HG02610 (cell line): Measurements from ENCODE around the gene NUP160.
"Not testable (repeated sequence)": the region's sequence is repeated elsewhere in the genome, so short reads cannot be mapped to it uniquely, and the experiment has no call there.

Source experiments
- ATAC-seq: cut with Tn5 transposase; IDR thresholded peaks from one replicate; pipeline ENCODE4 v1.9.1; 2021; ENCODE audit warnings: mild to moderate bottlenecking, moderate library complexity; ENCODE audit not compliant: unreplicated experiment

The NUP160 gene, protein sequence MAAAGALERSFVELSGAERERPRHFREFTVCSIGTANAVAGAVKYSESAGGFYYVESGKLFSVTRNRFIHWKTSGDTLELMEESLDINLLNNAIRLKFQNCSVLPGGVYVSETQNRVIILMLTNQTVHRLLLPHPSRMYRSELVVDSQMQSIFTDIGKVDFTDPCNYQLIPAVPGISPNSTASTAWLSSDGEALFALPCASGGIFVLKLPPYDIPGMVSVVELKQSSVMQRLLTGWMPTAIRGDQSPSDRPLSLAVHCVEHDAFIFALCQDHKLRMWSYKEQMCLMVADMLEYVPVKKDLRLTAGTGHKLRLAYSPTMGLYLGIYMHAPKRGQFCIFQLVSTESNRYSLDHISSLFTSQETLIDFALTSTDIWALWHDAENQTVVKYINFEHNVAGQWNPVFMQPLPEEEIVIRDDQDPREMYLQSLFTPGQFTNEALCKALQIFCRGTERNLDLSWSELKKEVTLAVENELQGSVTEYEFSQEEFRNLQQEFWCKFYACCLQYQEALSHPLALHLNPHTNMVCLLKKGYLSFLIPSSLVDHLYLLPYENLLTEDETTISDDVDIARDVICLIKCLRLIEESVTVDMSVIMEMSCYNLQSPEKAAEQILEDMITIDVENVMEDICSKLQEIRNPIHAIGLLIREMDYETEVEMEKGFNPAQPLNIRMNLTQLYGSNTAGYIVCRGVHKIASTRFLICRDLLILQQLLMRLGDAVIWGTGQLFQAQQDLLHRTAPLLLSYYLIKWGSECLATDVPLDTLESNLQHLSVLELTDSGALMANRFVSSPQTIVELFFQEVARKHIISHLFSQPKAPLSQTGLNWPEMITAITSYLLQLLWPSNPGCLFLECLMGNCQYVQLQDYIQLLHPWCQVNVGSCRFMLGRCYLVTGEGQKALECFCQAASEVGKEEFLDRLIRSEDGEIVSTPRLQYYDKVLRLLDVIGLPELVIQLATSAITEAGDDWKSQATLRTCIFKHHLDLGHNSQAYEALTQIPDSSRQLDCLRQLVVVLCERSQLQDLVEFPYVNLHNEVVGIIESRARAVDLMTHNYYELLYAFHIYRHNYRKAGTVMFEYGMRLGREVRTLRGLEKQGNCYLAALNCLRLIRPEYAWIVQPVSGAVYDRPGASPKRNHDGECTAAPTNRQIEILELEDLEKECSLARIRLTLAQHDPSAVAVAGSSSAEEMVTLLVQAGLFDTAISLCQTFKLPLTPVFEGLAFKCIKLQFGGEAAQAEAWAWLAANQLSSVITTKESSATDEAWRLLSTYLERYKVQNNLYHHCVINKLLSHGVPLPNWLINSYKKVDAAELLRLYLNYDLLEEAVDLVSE (N-terminal part only)

DNA sequence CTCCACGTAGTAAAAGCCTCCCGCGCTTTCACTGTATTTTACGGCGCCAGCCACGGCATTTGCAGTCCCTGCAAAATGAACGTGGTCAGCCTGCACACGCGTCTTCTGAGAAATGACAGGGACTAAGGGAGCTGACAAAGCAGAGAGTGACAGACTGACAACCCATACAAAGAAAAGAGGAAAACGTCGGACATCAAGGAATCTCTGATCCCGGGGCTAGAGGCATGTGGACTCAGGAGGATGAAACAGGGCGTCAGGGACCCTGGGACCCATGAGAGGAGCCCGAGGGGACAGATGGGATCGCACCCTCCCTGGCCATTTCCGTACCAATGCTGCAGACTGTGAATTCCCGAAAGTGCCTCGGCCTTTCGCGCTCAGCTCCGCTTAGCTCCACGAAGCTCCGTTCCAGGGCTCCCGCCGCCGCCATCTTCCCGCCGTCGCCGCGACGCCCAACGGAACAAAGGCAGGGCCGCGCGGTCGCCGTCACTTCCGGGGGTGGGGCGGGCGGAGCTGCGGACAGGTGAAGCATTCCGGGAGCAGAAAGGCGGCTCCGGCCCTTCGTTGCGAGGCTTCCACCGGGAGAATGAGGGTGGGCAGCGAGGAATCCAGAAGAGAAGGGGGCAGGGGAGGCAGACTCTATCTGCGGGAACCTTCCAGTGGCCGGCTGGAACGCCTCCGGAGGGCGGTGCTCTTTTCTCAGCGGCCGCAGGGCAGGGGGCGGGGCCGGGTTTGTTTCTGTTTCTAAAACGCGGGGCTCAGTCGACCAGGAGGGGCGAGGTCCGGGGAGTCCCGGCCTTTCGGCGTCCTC lies at the start of gene NUP160:
NUP160 (minus strand) TSS at position 459 of the 808 bp plus-strand sequence; CDS start at position 427, 32 bp downstream.
- ATAC-seq: peak; percentile 74

DNA sequence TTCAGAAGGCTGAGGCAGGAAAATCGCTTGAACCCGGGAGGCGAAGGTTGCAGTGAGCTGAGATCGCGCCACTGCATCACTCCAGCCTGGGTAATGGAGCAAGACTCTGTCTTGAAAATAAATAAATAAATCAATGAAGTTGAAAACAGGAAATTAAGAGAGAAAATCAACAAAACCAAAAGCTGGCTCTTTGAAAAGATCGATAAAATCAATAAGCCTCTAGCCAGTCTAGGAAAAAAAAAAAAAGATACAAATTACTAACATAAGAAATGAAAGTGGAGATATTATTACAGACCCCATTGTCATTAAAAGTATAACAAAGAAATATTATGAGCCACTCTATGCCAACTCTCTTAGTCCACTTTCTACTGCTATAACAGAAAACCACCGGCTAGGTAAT lies 48.0 kb upstream of the NUP160 start:
- ATAC-seq: no peak

DNA sequence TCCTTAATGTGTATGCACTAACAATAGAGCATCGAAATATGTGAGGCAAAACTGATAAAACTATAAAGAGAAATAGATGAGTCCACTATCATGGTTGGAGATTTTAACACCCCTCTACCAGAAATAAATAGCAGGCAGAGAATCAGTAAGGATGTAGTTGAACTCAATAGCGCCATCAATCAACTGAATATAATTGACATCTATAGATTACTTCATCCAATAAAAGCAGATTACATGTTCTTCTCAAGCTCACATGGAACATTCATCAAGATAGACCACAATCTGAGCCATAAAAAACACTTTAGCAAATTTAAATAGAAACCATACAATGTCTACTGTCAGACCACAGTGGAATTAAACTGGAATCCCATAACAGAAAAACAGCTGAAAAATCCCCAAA lies 46.9 kb upstream of the NUP160 start:
- no peak for ATAC-seq

DNA sequence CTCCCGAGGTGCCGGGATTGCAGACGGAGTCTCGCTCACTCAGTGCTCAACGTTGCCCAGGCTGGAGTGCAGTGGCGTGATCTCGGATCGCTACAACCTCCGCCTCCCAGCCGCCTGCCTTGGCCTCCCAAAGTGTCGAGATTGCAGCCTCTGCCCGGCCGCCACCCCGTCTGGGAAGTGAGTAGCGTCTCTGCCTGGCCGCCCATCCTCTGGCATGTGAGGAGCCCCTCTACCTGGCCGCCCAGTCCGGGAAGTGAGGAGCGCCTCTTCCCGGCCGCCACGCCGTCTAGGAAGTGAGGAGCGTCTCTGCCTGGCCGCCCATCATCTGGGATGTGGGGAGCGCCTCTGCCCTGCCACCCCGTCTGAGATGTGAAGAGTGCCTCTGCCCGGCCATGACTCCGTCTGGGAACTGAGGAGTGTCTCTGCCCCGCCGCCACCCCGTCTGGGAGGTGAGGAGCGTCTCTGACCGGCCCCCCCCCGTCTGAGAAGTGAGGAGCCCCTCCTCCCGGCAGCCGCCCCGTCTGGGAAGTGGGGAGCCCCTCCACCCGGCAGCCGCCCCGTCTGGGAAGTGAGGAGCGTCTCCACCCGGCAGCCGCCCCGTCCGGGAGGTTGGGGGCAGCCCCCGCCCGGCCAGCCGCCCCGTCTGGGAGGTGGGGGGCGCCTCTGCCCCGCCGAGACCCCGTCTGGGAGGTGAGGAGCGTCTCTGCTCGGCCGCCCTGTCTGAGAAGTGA lies 44.6 kb upstream of the NUP160 start:
- ATAC-seq: not testable (repeated sequence)

DNA sequence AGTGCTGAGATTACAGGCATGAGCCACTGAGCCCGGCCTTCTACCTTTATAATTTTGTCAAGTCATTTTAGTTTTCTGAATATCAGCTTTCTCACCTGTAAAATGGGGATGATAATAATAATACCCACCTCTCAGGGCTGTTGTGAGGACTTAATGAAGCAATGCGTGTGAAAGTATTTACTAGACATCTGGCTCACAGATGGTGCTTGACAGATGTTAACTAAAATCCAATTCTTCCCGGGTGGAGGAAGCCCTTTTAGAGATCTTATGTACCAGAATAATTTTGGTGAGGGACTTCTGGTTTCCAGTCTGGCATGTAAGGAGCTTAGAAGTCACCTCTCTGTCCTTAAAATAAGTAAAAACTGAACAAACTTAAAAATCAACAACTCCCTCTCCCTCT lies 43.7 kb upstream of the NUP160 start:
- ATAC-seq: no peak

DNA sequence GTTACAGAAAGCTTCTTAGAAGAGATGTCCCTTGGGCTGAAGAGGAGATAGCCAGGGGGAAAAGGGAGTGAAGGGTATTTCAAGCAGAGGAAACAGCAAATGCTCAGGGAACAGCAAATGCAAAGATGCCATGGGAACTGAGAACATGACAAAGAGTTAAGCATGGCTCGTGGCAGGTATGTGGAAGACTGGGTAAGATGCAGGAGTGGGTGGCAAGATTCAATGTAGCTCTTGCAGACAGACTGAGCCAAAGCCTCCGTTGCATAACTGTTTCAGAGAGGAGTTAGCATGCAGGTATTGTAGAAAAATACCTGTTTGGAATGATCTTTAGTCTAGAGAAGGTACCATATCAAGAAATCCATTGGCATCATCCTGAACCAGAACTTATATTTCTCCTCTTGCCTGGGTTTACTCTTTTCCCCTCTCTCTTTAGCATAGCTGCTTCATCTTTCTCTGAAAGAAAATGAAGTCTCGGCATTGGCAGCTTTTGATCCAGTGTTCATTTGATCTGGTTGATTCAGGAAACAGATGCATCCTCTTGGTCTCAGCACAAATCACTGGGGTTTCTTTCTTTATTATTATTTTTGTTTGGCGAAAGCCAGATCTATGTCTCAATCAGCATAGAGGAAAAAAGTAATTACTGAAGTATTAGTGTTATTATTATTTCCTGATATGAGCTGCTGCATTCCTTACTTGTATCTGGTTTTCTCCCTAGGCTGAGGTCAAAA lies 41.7 kb upstream of the NUP160 start:
- no peak for ATAC-seq

DNA sequence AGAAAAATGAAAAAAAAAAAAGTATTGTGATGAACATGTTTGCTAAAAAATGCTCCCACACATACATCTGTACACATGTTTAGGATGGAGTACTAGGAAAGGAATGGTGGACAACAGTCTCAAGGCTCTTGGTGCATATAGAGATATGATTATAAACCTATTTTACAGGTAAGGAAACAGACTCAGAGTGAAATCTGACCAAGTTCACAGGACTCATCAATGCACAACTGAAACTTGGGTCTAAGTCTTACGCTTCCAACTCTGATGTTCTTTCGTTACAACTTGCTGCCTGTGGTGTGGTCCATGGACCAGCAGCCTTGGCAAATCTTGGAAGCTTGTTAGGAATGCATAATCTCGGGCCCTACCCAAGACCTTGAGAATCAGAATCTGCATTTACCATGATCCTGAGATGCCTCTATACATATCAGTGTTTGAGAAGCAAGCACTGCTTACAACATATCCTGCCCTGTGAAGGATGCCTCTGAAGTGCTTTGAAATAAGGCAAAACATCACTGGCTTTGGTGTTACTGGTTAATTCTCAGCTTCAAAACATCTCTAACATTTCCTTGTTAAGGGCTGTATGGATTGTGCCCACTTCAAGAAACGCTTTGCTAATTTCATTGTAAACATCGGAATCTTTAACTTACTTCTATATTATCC lies 39.9 kb upstream of the NUP160 start:
- no peak for ATAC-seq

DNA sequence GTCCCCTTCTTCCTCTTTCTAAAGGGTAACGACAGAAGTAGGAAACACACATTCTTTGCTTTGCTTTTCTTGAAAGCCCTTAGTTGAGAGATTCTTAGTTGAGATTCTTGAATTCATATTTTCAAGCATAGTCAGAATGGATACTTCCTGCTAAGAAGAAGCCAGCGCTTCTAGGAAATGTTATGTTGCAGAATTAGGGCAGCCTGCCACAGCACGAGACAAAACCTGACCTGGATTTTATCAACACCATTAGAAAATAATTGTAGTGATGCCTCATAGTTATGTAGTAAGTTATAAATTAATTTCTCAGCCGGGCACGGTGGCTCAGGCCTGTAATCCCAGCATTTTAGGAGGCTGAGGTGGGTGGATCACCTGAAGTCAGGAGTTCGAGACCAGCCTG lies 37.9 kb upstream of the NUP160 start:
- no peak for ATAC-seq

DNA sequence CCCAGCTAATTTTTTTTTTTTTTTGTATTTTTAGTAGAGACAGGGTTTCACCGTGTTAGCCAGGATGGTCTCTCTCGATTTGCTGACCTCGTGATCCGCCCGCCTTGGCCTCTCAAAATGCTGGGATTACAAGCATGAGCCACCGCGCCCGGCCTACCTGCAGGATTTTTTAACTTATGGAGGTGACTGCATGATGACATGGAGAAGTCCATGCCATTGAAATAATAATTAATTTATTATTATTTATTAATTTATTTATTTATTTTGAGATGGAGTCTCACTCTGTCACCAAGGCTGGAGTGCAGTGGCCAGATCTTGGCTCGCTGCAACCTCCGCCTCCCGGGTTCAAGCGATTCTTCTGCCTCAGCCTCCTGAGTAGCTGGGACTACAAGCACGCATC lies 34.3 kb upstream of the NUP160 start:
- not testable (repeated sequence) for ATAC-seq

DNA sequence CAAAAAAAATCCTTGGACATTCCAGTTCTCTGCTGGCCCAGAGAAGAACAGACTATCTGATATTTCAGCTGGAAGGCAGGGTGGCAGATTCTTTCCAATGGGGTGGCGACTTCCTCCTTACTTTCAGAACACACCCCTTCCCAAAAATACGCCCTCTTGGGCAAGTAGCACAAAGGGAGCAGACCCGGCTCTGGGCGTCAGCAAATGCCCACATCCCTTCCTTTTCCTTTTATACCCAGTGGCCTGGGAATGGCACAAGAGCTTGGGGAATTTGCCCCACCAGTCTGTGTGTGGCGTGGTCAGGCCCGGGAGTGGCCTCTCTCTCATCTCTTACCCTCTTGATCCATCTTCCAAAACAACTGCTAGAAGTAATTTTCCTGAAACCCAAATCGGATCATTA lies 33.0 kb upstream of the NUP160 start:
- ATAC-seq: no peak

DNA sequence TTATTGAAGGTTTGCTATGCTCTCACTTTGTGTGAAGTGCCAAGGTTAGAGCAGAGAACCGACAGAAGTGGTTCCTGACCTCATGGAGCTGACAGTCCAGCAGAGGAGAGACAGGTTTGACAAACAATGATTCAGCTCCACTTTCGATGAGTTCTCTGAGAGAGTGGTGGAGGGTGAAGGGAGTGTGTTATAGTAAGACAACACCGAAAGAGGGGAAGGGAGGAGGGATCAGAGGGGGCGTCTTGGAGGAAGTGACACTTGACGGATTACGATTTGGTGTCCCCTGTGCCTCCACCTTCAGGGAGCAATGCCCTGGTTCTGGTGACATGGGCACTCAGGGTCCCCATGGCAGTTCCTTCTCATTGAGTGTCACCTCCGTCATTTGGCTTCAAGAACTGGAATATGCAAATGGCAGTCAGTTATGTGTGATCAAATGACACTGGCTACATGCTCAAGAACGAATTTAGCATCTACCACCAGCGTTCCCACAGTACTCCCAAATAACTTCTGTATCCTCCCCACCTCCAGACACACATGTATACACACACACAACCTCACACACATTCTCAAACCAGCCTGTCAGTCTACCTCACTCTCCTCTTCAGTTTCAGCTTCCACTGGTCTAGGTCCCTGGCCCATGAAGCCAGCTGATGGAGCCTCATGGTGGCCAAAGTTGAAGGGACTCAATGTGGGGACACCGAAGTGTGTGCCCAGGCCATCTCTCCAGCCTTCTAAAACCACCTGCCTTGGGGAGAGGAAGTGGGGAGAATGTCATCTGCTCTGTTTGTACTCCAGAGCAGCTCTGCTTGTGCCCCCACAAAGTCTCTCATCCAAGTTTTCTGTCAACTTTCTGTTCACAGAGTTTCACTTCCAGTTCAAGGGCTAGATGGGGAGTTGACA lies 31.4 kb upstream of the NUP160 start:
- ATAC-seq: no peak

DNA sequence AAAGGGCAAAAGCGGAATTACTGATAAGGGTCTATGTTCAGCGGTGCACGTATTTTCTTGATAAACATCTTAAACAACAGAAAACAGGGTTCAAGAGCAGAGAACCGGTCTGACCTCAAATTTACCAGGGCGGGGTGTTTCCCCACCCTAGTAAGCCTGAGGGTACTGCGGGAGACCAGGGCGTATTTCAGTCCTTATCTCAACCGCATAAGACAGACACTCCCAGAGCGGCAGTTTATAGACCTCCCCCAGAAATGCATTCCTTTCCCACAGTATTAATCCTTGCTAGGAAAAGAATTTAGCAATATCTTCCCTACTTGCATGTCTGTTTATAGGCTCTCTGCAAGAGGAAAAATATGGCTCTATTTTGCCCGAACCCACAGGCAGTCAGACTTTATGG lies 27.7 kb upstream of the NUP160 start:
- not testable (repeated sequence) for ATAC-seq

DNA sequence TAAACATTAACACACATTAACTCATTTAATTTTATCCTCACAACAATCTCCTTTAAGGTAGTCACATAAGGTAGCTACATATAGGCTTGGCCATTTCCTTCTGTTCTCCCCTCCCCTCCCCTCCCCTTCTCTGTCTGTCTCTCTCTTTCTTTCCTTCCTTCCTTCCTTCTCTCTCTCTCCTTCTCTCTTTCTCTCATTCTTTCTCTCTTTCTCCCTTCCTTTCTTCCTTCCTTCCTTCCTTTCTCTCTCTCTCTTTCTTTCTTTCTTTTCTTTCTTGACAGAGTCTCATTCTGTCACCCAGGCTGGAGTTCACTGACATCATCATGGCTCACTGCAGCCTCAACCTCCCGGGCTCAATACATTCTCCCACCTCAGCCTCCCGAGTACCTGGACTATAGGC lies 22.3 kb upstream of the NUP160 start:
- no peak for ATAC-seq

DNA sequence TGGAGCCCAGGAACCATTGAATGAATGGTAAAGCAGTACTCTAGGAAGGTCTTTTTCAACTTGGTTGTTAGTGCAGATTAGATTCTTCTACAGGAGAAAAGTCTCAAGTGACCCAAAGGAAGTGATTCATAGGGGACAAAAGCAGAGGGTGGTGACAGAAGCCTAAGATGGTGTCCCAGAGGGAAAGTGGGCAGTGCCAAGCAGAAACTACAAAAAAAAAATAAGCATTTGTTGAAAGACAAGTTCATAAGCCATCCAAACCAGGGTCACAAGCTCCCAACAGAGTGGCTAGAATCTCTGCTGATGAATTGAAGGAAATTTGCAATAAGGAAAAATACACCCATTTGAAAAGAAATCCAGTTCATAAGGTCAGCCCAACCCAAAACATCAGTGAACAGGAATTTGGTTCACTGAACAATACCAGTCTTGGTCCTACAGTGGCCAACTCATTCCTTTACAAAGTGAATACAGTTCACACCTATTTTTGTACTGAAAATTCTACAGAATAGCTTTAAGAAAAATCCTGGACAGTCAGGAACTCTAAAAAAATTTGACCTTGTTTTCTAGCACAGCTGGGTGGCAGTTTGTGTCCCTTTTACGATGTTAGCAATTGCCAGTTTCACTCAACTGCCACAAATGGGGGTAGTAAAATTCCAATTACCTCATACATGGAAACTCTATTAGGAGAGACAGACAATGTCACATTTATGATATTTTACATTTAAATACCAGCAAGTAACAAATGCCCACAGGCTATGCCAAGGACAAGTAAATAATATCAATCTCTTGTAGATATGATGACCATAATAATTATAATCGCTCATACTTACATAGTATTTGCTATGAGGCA lies 21.6 kb upstream of the NUP160 start:
- ATAC-seq: no peak

DNA sequence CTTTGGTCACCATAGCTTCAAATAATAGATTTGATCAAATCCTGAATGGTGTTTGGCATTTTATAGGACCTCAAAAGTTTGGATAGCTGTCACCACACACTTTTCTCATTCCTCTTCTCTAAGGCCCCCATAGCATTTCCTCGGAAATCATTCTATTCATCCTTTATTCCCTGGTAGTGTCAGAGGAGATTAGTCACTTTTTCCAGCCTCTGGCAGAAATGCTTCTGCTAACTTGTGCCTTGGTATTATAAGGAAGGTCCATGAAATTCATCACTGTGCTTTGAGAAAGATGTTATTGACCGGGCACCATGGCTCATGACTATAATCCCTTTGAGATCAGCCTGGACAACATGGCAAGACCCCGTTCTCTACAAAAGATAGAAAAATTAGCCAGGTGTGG lies 19.7 kb upstream of the NUP160 start:
- ATAC-seq: no peak

DNA sequence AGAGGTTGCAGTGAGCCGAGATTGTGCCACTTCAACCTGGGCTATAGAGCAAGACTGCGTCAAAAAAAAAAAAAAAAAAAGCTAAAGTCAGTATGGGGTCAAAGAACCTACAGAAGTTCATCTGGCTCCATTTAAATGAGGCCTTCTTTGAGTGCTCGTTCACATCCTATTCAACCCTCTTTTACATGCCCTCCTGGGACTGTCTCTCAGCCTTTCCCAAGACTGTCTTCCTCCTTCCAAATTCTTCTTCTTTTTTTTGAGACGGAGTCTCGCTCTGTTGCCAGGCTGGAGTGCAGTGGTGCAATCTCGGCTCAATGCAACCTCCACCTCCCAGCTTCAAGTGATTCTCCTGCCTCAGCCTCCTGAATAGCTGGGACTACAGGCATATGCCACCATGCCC lies 18.7 kb upstream of the NUP160 start:
- ATAC-seq: not testable (repeated sequence)
